HepG2 (cell line): ENCODE results near the gene DNAJC2. TPM values are rescaled to one million over a fixed set of nuclear protein-coding genes. Genes with fewer than 3 reads are reported as not detected.

Experiments used
- AGO1 ChIP-seq: fragments of 200-400 bp; formaldehyde crosslinking; IDR thresholded peaks from 2 replicates; pipeline ENCODE4 v1.6.1; 2017; ENCODE audit warnings: mild to moderate bottlenecking, low read depth, low read length, moderate library complexity; ENCODE audit not compliant: poor library complexity, severe bottlenecking
- FOXK2 ChIP-seq: fragments of 450-650 bp; IDR thresholded peaks from 2 replicates; pipeline ENCODE4 v1.6.1; 2016
- HNF4A ChIP-seq: sonication (generic); formaldehyde crosslinking; IDR thresholded peaks from 2 replicates; pipeline ENCODE4 v1.4.0; 2020; ENCODE audit warnings: missing genetic modification reagents
- HNRNPH1 ChIP-seq: fragments of 200-400 bp; formaldehyde crosslinking; optimal IDR thresholded peaks from 2 replicates; pipeline ENCODE3; 2017; ENCODE audit warnings: mild to moderate bottlenecking, low read depth, low read length
- KDM3A ChIP-seq: IDR thresholded peaks from 2 replicates; pipeline ENCODE4 v1.6.1; 2018; ENCODE audit warnings: low read depth, missing compliant biosample characterization
- MAF1 ChIP-seq: sonication (generic); formaldehyde crosslinking; IDR thresholded peaks from 2 replicates; pipeline ENCODE4 v1.5.0; 2020; ENCODE audit warnings: missing genetic modification reagents, borderline replicate concordance
- NFE2L1 ChIP-seq: sonication (generic); formaldehyde crosslinking; IDR thresholded peaks from 2 replicates; pipeline ENCODE4 v1.4.0; 2020; ENCODE audit warnings: missing genetic modification reagents, mild to moderate bottlenecking, borderline replicate concordance
- PHF8 ChIP-seq: sonication (generic); formaldehyde crosslinking; IDR thresholded peaks from 2 replicates; pipeline ENCODE4 v1.5.0; 2020; ENCODE audit warnings: missing genetic modification reagents
- RBFOX2 ChIP-seq: fragments of 200-400 bp; formaldehyde crosslinking; IDR thresholded peaks from 2 replicates; pipeline ENCODE4 v1.6.1; 2017; ENCODE audit warnings: low read depth, mild to moderate bottlenecking, low read length
- RFX1 ChIP-seq: fragments of 450-650 bp; IDR thresholded peaks from 2 replicates; pipeline ENCODE4 v1.6.1; 2017
- TARDBP ChIP-seq: sonication (generic); formaldehyde crosslinking; IDR thresholded peaks from 2 replicates; pipeline ENCODE4 v1.8.0; 2022; ENCODE audit warnings: mild to moderate bottlenecking, missing genetic modification reagents
- YEATS2 ChIP-seq: sonication (generic); formaldehyde crosslinking; IDR thresholded peaks from 2 replicates; pipeline ENCODE4 v1.4.0; 2020; ENCODE audit warnings: missing genetic modification reagents, borderline replicate concordance
- YEATS4 ChIP-seq: sonication (generic); formaldehyde crosslinking; IDR thresholded peaks from 2 replicates; pipeline ENCODE4 v1.4.0; 2020; ENCODE audit warnings: missing genetic modification reagents, borderline replicate concordance
- ZBTB4 ChIP-seq: sonication (generic); formaldehyde crosslinking; IDR thresholded peaks from 2 replicates; pipeline ENCODE4 v1.4.0; 2020; ENCODE audit warnings: missing genetic modification reagents, mild to moderate bottlenecking, borderline replicate concordance
- ZBTB43 ChIP-seq: sonication (generic); formaldehyde crosslinking; conservative IDR thresholded peaks from 2 replicates; pipeline ENCODE4 v1.4.0; 2020; ENCODE audit warnings: missing genetic modification reagents
- ZNF17 ChIP-seq: sonication (generic); formaldehyde crosslinking; IDR thresholded peaks from 2 replicates; pipeline ENCODE4 v1.5.0; 2020; ENCODE audit warnings: mild to moderate bottlenecking, missing genetic modification reagents
- ZNF224 ChIP-seq: sonication (generic); formaldehyde crosslinking; IDR thresholded peaks from 2 replicates; pipeline ENCODE4 v1.5.0; 2020; ENCODE audit warnings: mild to moderate bottlenecking, missing genetic modification reagents
- ZNF235 ChIP-seq: sonication (generic); formaldehyde crosslinking; IDR thresholded peaks from 2 replicates; pipeline ENCODE4 v1.8.1; 2023; ENCODE audit warnings: mild to moderate bottlenecking, missing genetic modification reagents, borderline replicate concordance
- ZNF296 ChIP-seq: sonication (generic); formaldehyde crosslinking; conservative IDR thresholded peaks from 2 replicates; pipeline ENCODE4 v1.5.0; 2020; ENCODE audit warnings: mild to moderate bottlenecking, missing genetic modification reagents
- ZNF441 ChIP-seq: sonication (generic); formaldehyde crosslinking; IDR thresholded peaks from 2 replicates; pipeline ENCODE4 v1.7.0; 2021; ENCODE audit warnings: missing genetic modification reagents, borderline replicate concordance
- ZNF562 ChIP-seq: sonication (generic); formaldehyde crosslinking; IDR thresholded peaks from 2 replicates; pipeline ENCODE4 v1.8.0; 2022; ENCODE audit warnings: missing genetic modification reagents, borderline replicate concordance
- ZNF567 ChIP-seq: sonication (generic); formaldehyde crosslinking; IDR thresholded peaks from 2 replicates; pipeline ENCODE4 v1.8.1; 2023; ENCODE audit warnings: mild to moderate bottlenecking, missing genetic modification reagents, borderline replicate concordance
- ZNF710 ChIP-seq: sonication (generic); formaldehyde crosslinking; IDR thresholded peaks from 2 replicates; pipeline ENCODE4 v1.5.0; 2020; ENCODE audit warnings: mild to moderate bottlenecking, missing genetic modification reagents, borderline replicate concordance
- polyA plus RNA-seq, 8 experiments: library from polyadenylated mRNA; depleted of rRNA in 3 of 8; stranded (reverse) in 7 of 8; unstranded in 1 of 8; fragments of >200 nt; fragmentation: Illumina TruSeq in 4 of 8; extraction: Trizol in 4 of 8; gene quantifications; 2 replicates each; pipeline versions ENCODE4 v1.2.1 to v1.2.3, GENCODE V29; 2011 to 2016; ENCODE audit warnings: low read depth in 4 of 8, missing spikeins in 1 of 8, mixed read lengths in 1 of 8; ENCODE audit not compliant: insufficient read depth in 1 of 8
- total RNA-seq, 5 experiments: library from RNA; depleted of rRNA; stranded (reverse); fragments of >200 nt; fragmentation: Illumina TruSeq; extraction: Trizol; gene quantifications; 2 replicates each; pipeline ENCODE4 v1.2.3, GENCODE V29; 2016; ENCODE audit warnings: low read depth in 1 of 5

The DNAJC2 gene
- total and polyA plus RNA-seq, 2 of the 13 experiments (the other 11 are each of a cell fraction or from before 2014, with no cell fraction given) = 19.6 to 42.0 TPM

DNA sequence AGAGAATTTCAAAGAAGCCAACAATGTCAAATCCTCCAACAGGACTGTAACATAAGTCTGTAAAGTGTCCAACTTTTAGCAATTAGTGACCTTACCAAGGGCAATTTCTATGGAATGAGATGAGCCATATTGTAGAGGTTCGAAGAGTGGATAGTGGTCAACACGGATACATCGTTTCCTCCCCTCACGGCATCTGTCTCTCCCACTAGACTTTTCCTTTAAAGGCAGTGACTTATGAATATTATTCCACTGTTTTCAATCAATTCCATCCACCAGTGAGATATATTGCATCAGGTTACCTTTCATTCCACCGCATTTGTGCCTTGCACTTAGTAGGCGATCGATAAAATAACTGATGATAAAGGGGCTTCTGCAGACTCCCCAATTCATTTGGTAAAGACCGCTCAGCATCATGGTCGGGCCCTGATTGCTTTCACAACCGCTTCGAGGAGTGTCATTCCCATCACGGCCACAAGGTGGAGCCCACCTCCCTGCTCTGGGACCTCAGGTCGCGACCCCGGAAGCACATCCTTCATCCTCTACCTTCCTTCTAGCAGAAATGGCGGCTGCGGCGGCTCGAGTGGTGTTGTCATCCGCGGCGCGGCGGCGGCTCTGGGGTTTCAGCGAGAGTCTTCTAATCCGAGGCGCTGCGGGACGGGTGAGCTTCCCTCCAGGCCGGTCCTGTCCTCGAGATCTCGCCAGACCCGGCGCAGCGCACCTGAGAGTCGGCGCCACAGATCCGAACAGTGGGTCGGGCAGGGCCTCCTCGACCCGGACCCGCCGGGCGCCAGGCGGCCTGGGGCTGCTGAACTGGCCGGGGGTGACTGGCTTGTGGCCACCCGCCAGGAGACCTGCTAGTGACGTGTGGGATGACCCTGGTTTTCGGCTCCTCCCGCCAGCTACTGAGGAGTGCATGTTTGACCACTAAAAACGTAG is 47.4 kb downstream of the DNAJC2 start, which contains the start of gene PMPCB (continued):
- peak; percentile 93 for TF ChIP-seq KDM3A (CRISPR knock-in tag)
- TF ChIP-seq ZNF296 (CRISPR knock-in tag) = peak; percentile 53; the same call in 1 of the 2 replicates
- peak; percentile 95; the same call in 1 of the 2 replicates for TF ChIP-seq ZBTB4
- TF ChIP-seq TARDBP (CRISPR knock-in tag) = peak; percentile 66; the same call in 1 of the 2 replicates
- peak; percentile 43; the same call in 1 of the 2 replicates for TF ChIP-seq FOXK2
- 0 out of 2 replicates have a peak, but pooled peaks have one; percentile 49 for TF ChIP-seq ZBTB43
- peak; percentile 20; the same call in 1 of the 2 replicates for TF ChIP-seq HNF4A
- no peak for TF ChIP-seq RFX1
- TF ChIP-seq AGO1 = peak; percentile 41
- TF ChIP-seq ZNF235 = no peak; the same call in 1 of the 2 replicates
- no peak; the same call in none of the 2 replicates for TF ChIP-seq YEATS4 (CRISPR knock-in tag)
- peak; percentile 85; the same call in 1 of the 2 replicates for TF ChIP-seq YEATS2 (CRISPR knock-in tag)
- no peak for TF ChIP-seq HNRNPH1
- TF ChIP-seq ZNF710 (CRISPR knock-in tag) = peak; percentile 54; the same call in 1 of the 2 replicates
- TF ChIP-seq ZNF441 (CRISPR knock-in tag) = 0 out of 2 replicates have a peak, but pooled peaks have one; percentile 16
- no peak for TF ChIP-seq ZNF562 (CRISPR knock-in tag)
- TF ChIP-seq RBFOX2 = peak; percentile 95
- TF ChIP-seq ZNF17 = no peak; the same call in 1 of the 2 replicates
- TF ChIP-seq PHF8 (CRISPR knock-in tag) = peak; percentile 98
- TF ChIP-seq ZNF224 (CRISPR knock-in tag) = 0 out of 2 replicates have a peak, but pooled peaks have one; percentile 50
- peak; percentile 94 for TF ChIP-seq ZNF567 (CRISPR knock-in tag)
- peak; percentile 85; the same call in 1 of the 2 replicates for TF ChIP-seq NFE2L1
- 0 out of 2 replicates have a peak, but pooled peaks have one; percentile 37 for TF ChIP-seq MAF1 (CRISPR knock-in tag)
